Testis (tissue), 2 donors: Measurements from ENCODE around the gene COG1.

Source experiments
- POLR2A ChIP-seq: fragments of 450-650 bp; IDR thresholded peaks from one replicate; pipeline ENCODE4 v1.6.1; 2017; ENCODE audit warnings: antibody characterized with exemption, mild to moderate bottlenecking, moderate library complexity
- TF ChIP-seq, protein P1 (sequence below), 3 experiments: fragments of 450-650 bp in 2 of 3; fragments of 200-600 bp in 1 of 3; sonication (generic) in 1 of 3; IDR thresholded peaks; one replicate each; pipeline ENCODE4 v1.5.1; 2016 to 2019; ENCODE audit warnings: antibody characterized with exemption in 3 of 3, mild to moderate bottlenecking in 2 of 3, moderate library complexity in 1 of 3

DNA sequence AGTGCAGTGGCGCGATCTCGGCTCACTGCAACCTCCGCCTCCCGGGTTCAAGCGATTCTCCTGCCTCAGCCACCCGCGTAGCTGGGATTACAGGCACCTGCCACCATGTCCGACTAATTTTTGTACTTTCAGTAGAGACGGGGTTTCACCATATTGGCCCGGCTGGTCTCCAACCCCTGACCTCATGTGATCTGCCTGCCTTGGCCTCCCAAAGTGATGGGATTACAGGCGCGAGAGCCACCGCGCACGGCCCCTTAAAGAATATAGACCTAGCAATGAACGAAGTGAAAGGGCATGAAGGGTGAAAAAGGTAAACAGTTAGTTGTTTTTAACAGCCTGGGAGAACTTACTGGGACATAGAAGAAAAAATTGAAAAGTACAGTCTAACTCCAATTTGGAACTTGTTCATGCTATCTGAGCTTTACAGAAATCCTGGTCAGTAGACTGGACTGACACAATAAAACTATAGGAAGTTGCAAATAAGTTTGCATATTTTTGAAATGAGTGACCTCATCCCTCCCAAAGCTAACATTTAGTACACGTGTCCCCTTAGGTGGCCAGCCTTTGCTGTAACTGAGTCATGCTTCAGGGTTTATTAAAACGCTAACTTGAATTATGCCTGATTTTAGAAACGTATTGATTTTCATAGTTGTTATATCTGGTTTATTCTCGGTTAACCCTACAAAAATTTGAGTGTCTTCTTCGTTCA, 1.8 kb downstream of the COG1 start:
- TF ChIP-seq, protein P1, sequence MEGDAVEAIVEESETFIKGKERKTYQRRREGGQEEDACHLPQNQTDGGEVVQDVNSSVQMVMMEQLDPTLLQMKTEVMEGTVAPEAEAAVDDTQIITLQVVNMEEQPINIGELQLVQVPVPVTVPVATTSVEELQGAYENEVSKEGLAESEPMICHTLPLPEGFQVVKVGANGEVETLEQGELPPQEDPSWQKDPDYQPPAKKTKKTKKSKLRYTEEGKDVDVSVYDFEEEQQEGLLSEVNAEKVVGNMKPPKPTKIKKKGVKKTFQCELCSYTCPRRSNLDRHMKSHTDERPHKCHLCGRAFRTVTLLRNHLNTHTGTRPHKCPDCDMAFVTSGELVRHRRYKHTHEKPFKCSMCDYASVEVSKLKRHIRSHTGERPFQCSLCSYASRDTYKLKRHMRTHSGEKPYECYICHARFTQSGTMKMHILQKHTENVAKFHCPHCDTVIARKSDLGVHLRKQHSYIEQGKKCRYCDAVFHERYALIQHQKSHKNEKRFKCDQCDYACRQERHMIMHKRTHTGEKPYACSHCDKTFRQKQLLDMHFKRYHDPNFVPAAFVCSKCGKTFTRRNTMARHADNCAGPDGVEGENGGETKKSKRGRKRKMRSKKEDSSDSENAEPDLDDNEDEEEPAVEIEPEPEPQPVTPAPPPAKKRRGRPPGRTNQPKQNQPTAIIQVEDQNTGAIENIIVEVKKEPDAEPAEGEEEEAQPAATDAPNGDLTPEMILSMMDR (IDR thresholded peaks at IDR 0.05): no peak
- no peak for TF ChIP-seq POLR2A
